Karpas-422 (cell line): ENCODE measurements around the gene AGTRAP. TPM values are rescaled to one million over a fixed set of nuclear protein-coding genes. Genes with fewer than 3 reads are reported as not detected.

Experiments used
- DNase-seq: peaks from one replicate; pipeline ENCODE4 v3.0.0-alpha.2; 2015
- H2AFZ ChIP-seq: fragments of 200-600 bp; sonication (generic); 2 replicates; pipeline ENCODE4 v1.6.1; 2014; ENCODE audit warnings: antibody characterized with exemption, low read length, mixed read lengths
- H3K27ac ChIP-seq: fragments of 200-600 bp; sonication (generic); 2 replicates; pipeline ENCODE4 v1.5.1; 2014; ENCODE audit warnings: mild to moderate bottlenecking, low read length, moderate library complexity
- H3K27me3 ChIP-seq: fragments of 200-600 bp; sonication (generic); 2 replicates; pipeline ENCODE4 v1.6.1; 2014; ENCODE audit warnings: low read length, mixed read lengths
- H3K36me3 ChIP-seq: fragments of 200-600 bp; sonication (generic); 2 replicates; pipeline ENCODE4 v1.6.1; 2014; ENCODE audit warnings: low read length, mixed read lengths; ENCODE audit not compliant: insufficient read depth
- H3K4me1 ChIP-seq: fragments of 200-600 bp; sonication (generic); 2 replicates; pipeline ENCODE4 v1.6.1; 2014; ENCODE audit warnings: mild to moderate bottlenecking, low read length, mixed read lengths
- H3K4me2 ChIP-seq: fragments of 200-600 bp; sonication (generic); 2 replicates; pipeline ENCODE4 v1.6.1; 2014; ENCODE audit warnings: low read length, low read depth, mild to moderate bottlenecking; ENCODE audit not compliant: poor library complexity, severe bottlenecking
- H3K4me3 ChIP-seq: fragments of 200-600 bp; sonication (generic); 2 replicates; pipeline ENCODE4 v1.5.1; 2014; ENCODE audit warnings: mild to moderate bottlenecking, antibody characterized with exemption, low read length, mixed read lengths
- H3K79me2 ChIP-seq: fragments of 200-600 bp; sonication (generic); 2 replicates; pipeline ENCODE4 v1.6.1; 2014; ENCODE audit warnings: mild to moderate bottlenecking, low read length, mixed read lengths
- H3K9ac ChIP-seq: fragments of 200-600 bp; sonication (generic); 2 replicates; pipeline ENCODE4 v1.6.0; 2014; ENCODE audit warnings: low read length
- H3K9me2 ChIP-seq: fragments of 200-600 bp; sonication (generic), shearing (Covaris generic); replicated peaks from 2 replicates; pipeline ENCODE4 v1.6.0; 2014; ENCODE audit warnings: mild to moderate bottlenecking, low read length, moderate library complexity; ENCODE audit not compliant: insufficient read depth
- H3K9me3 ChIP-seq: fragments of 300-700, 200-600 bp; sonication (generic); 2 replicates; pipeline ENCODE4 v1.6.1; 2014; ENCODE audit warnings: low read length, mixed read lengths
- H4K20me1 ChIP-seq: fragments of 200-600 bp; sonication (generic); 2 replicates; pipeline ENCODE4 v1.6.1; 2014; ENCODE audit warnings: mild to moderate bottlenecking, antibody characterized with exemption, low read length, low read depth; ENCODE audit not compliant: insufficient read depth
- total RNA-seq: library from RNA; depleted of rRNA; stranded (reverse); fragments of >200 nt; shearing (Covaris generic); gene quantifications from 2 replicates; pipeline ENCODE4 v1.2.3, GENCODE V29; 2014; ENCODE audit warnings: low replicate concordance

Gene AGTRAP
- total RNA-seq, 1 experiment from 2014 or later: 24.3 TPM

- H3K4me3 ChIP-seq: no peak overlapping the region
- no peak overlapping the region for H3K27ac ChIP-seq
- no peak for DNase-seq
- H3K4me2 ChIP-seq: no peak overlapping the region
- H3K79me2 ChIP-seq: no peaks in the 10 kb centered on the region
- no peaks in the 10 kb centered on the region for H3K9me3 ChIP-seq
- H3K4me1 ChIP-seq: peaks cover 2% of the 10 kb centered on the region
- H3K9ac ChIP-seq: no peak overlapping the region
- no peaks in the 10 kb centered on the region for H3K27me3 ChIP-seq
- no peak overlapping the region for H2AFZ ChIP-seq
- H3K36me3 ChIP-seq: no peaks in the 10 kb centered on the region
- H3K9me2 ChIP-seq: no peaks in the 10 kb centered on the region
- no peaks in the 10 kb centered on the region for H4K20me1 ChIP-seq
These were observed 30.5 kb downstream of the AGTRAP start for GRCh38 chr1:11766429-11766776.

- Histone ChIP-seq H3K4me3 (no peak overlapping the region), H3K27ac (no peak overlapping the region), H3K9me2 (no peaks in the 10 kb centered on the region), H3K9ac (no peak overlapping the region), H3K9me3 (no peaks in the 10 kb centered on the region), H2AFZ (no peak overlapping the region), H3K36me3 (no peaks in the 10 kb centered on the region), H3K4me2 (no peak overlapping the region), H4K20me1 (no peaks in the 10 kb centered on the region), H3K27me3 (no peaks in the 10 kb centered on the region), H3K4me1 (peaks cover 14% of the 10 kb centered on the region), H3K79me2 (no peaks in the 10 kb centered on the region)
- DNase-seq: no peak
These were observed 32.2 kb downstream of the AGTRAP start for GRCh38 chr1:11767922-11768704.

DNA sequence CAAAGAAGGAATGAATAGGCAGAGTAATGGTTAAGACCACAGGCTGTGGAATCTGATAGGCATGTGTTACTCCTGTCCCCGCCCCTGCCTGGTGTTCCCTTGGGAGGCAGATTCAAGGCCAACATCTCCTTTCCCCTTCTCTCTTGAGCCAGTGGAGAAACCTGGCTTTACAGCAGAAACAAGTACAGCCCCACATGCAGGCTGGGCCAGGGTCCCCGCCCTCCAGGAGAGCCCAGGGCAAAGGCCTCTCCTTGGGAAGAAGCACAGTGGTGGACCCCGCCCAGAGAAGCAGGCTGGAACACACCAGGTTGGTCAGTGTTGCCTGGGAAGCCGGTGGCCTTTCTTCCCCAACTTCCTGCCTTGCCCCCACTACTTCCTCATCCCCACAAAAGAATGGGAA lies 32.9 kb downstream of the AGTRAP start:
- H3K9ac ChIP-seq: no peak overlapping the region
- no peaks in the 10 kb centered on the region for H3K79me2 ChIP-seq
- H2AFZ ChIP-seq: no peak overlapping the region
- H3K27me3 ChIP-seq: no peaks in the 10 kb centered on the region
- no peaks in the 10 kb centered on the region for H3K9me3 ChIP-seq
- no peaks in the 10 kb centered on the region for H4K20me1 ChIP-seq
- H3K4me3 ChIP-seq: no peak overlapping the region
- no peaks in the 10 kb centered on the region for H3K9me2 ChIP-seq
- no peaks in the 10 kb centered on the region for H3K36me3 ChIP-seq
- no peak overlapping the region for H3K4me2 ChIP-seq
- peaks cover 14% of the 10 kb centered on the region for H3K4me1 ChIP-seq
- H3K27ac ChIP-seq: no peak overlapping the region
- no peak for DNase-seq

GRCh38 chr1:11769274-11769673 lies 33.3 kb downstream of the AGTRAP start:
- no peaks in the 10 kb centered on the region for H3K9me2 ChIP-seq
- no peaks in the 10 kb centered on the region for H3K36me3 ChIP-seq
- H3K79me2 ChIP-seq: no peaks in the 10 kb centered on the region
- peaks cover 14% of the 10 kb centered on the region for H3K4me1 ChIP-seq
- H3K9me3 ChIP-seq: no peaks in the 10 kb centered on the region
- no peak overlapping the region for H3K4me2 ChIP-seq
- no peak overlapping the region for H3K9ac ChIP-seq
- H2AFZ ChIP-seq: no peak overlapping the region
- no peaks in the 10 kb centered on the region for H4K20me1 ChIP-seq
- H3K27me3 ChIP-seq: no peaks in the 10 kb centered on the region
- H3K27ac ChIP-seq: no peak overlapping the region
- H3K4me3 ChIP-seq: no peak overlapping the region
- DNase-seq: no peak

GRCh38 chr1:11770011-11770410 lies 34.1 kb downstream of the AGTRAP start:
- Histone ChIP-seq H3K4me1 (peaks cover 14% of the 10 kb centered on the region), H3K9me3 (no peaks in the 10 kb centered on the region), H3K79me2 (no peaks in the 10 kb centered on the region), H3K36me3 (no peaks in the 10 kb centered on the region), H2AFZ (no peak overlapping the region), H3K4me2 (no peak overlapping the region), H3K27me3 (no peaks in the 10 kb centered on the region), H3K9ac (no peak overlapping the region), H3K27ac (no peak overlapping the region), H4K20me1 (no peaks in the 10 kb centered on the region), H3K9me2 (no peaks in the 10 kb centered on the region), H3K4me3 (no peak overlapping the region)
- no peak for DNase-seq

- H3K27ac ChIP-seq: no peak overlapping the region
- H4K20me1 ChIP-seq: no peaks in the 10 kb centered on the region
- H3K36me3 ChIP-seq: no peaks in the 10 kb centered on the region
These were observed 35.6 kb downstream of the AGTRAP start for GRCh38 chr1:11771481-11772043.

DNA sequence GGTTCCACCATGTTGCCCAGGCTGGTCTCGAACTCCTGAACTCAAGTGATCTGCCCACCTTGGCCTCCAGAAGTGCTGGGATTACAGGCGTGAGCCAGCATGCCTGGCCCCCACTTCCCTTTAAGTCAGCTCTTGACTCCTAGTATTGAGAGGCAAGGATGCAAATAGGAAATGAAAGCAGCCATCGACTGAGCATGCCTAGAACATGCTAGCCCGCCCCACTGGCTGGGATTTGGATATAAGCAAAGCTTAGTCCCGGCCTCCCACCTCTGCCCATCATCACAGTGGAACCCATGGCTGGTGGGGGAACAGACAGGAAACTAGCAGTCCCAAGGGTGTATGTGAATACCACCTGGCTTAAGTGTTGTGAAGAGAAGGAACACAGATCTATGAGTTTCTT lies 36.5 kb downstream of the AGTRAP start:
- DNase-seq: peak; percentile 90
- H3K4me3 ChIP-seq: peak overlapping the region; percentile 35; the same call in 1 of the 2 replicates
- peak overlapping the region; percentile 49 for H3K9ac ChIP-seq
- no peaks in the 10 kb centered on the region for H3K27me3 ChIP-seq
- no peak overlapping the region for H3K27ac ChIP-seq
- H2AFZ ChIP-seq: peak overlapping the region; percentile 69; the same call in 1 of the 2 replicates
- H3K9me2 ChIP-seq: no peaks in the 10 kb centered on the region
- H3K9me3 ChIP-seq: no peaks in the 10 kb centered on the region
- H4K20me1 ChIP-seq: no peaks in the 10 kb centered on the region
- peaks cover 14% of the 10 kb centered on the region for H3K4me1 ChIP-seq
- H3K4me2 ChIP-seq: peak overlapping the region; percentile 52
- H3K79me2 ChIP-seq: no peaks in the 10 kb centered on the region
- no peaks in the 10 kb centered on the region for H3K36me3 ChIP-seq

More at GRCh38 chr1:11771481-11772043, 35.6 kb downstream of the AGTRAP start:
- Histone ChIP-seq H3K4me3 (peak overlapping the region; percentile 35; the same call in 1 of the 2 replicates), H3K4me1 (peaks cover 14% of the 10 kb centered on the region), H3K27me3 (no peaks in the 10 kb centered on the region), H3K9me2 (no peaks in the 10 kb centered on the region), H2AFZ (peak overlapping the region; percentile 69; the same call in 1 of the 2 replicates), H3K9me3 (no peaks in the 10 kb centered on the region), H3K9ac (peak overlapping the region; percentile 49), H3K79me2 (no peaks in the 10 kb centered on the region), H3K4me2 (peak overlapping the region; percentile 52)
- no peak for DNase-seq

DNA sequence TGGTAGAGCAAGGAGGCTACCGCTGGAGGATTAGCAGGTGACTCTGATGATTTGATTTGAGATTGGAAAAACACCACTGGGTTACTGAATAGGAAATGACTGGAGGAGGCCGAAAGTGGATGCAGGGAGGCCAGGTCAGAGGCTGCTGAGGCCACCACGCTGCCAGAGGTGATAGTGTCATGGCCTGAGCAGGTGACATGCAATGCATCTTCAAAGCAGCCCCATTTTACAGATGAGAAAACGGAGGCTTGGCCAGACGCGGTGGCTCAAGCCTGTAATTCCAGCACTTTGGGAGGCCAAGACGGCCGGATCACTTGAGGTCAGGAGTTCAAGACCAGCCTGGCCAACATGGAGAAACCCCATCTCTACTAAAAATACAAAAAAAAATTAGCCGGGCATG lies 38.8 kb downstream of the AGTRAP start:
- Histone ChIP-seq H3K4me3 (no peak overlapping the region), H3K4me2 (no peak overlapping the region), H2AFZ (no peak overlapping the region), H4K20me1 (no peaks in the 10 kb centered on the region), H3K79me2 (no peaks in the 10 kb centered on the region), H3K27me3 (no peaks in the 10 kb centered on the region), H3K9me3 (no peaks in the 10 kb centered on the region), H3K36me3 (no peaks in the 10 kb centered on the region), H3K27ac (no peak overlapping the region), H3K4me1 (peaks cover 14% of the 10 kb centered on the region), H3K9me2 (no peaks in the 10 kb centered on the region), H3K9ac (no peak overlapping the region)
- DNase-seq: no peak
